GM18868 (cell line): ENCODE results near the gene MAGEA8.
"Not testable (repeated sequence)": the region's sequence is repeated elsewhere in the genome, so short reads cannot be mapped to it uniquely, and the experiment has no call there.

ENCODE experiments used
- ATAC-seq: cut with Tn5 transposase; IDR thresholded peaks from one replicate; pipeline ENCODE4 v1.9.1; 2021; ENCODE audit warnings: mild to moderate bottlenecking, moderate library complexity; ENCODE audit not compliant: unreplicated experiment

MAGEA8 gene

DNA sequence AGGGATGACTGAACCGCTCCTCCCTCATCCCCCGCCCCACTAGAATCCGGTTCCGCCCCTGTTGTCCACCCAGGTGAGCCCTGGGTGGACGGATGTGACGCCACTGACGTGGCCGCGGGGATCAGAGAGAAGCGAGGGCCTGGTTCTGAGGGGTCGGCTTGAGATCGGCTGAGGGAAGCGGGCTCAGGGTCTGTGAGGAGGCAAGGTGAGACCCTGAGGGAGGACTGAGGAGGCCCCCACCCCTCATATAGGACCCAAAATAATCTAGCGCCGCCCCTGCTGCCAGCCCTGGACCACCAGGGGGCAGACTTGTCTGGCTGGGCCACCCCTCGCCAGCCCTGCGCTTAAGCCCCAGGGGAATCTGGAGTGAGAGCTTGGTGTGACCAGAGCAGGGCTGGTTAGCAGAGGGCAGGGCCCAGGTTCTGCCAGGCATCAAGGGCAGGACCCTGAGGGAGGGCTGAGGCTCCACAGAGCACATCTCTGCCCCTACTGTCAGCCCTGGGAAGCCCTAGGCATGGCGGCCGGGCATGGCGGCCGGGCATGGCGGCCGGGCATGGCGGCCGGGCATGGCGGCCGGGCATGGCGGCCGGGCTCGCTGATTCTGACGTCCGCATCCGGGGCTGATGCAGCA is at the start of gene MAGEA8:
Gene MAGEA8, plus strand, starts transcription at position 103 of the 631 bp plus-strand sequence. CDS start 3,090 bp downstream, outside the sequence.
- ATAC-seq, result no peak

GRCh38 chrX:149831473-149831872 is 49.5 kb upstream of the MAGEA8 start:
- no peak for ATAC-seq

GRCh38 chrX:149836728-149837127 is 44.3 kb upstream of the MAGEA8 start:
- ATAC-seq, result not testable (repeated sequence)

DNA sequence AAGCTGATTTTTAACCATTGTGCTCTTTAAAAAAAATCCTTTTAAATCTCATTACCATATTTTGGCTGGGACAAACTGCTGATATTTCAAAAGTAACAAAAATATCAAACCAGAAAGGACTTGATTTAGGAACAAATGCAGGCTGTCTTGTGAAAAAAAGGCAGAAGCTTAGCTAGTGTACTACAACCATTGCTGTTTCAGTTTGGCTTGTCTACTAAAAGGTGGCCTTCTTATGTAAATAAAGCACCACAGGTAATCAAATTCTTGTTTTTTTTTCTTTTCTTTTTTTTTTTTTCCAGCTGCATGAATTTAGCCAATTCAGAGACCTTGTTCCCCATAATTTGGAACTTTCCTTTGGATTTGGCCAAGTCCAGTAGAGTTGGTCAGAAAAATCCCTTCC is 43.8 kb upstream of the MAGEA8 start:
- ATAC-seq, result no peak

GRCh38 chrX:149837639-149838038 is 43.3 kb upstream of the MAGEA8 start:
- ATAC-seq, result peak; percentile 92

DNA sequence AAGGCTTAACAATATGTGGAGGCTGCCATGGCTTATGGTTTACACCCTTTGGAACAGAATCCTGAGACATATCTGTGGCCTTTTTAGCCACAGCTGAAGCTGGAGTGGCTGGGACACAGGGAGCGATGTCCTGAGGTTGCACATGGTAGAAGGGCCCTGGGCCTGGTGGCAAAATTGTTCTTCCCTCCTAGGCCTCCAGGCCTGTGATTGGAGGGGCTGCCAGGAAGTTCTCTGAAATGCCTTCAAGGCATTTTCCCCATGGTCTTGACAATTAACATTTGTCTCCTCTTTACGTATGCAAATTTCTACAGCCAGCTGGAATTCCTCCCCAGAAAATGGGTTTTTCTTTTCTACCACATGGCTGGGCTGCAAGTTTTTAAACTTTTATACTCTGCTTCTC is 39.1 kb upstream of the MAGEA8 start:
- ATAC-seq, result no peak

GRCh38 chrX:149845385-149845784 is 35.6 kb upstream of the MAGEA8 start:
- peak; percentile 72 for ATAC-seq

- no peak for ATAC-seq
Measured at GRCh38 chrX:149846789-149847188, 34.2 kb upstream of the MAGEA8 start.

GRCh38 chrX:149848855-149849254 is 32.1 kb upstream of the MAGEA8 start:
- ATAC-seq, result no peak

DNA sequence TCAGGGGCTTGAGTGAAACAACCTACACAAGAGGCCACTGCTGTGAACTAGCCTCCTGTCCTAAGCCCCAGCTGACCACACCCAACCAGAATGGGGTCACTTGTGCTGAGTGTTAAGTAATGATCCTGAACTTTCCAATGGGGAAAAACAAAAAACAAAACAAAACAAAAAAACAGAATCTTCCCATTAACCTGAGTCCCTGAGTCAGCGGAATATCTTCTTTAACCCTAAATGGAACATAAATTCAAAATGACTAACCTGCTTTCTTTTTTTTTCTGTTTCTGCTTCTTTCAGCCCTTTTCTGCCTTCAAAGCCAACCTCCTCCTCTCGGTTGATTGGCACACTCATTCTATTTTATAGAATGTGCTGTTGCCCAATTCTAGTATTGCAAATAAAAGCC is 31.2 kb upstream of the MAGEA8 start:
- no peak for ATAC-seq

GRCh38 chrX:149851864-149852263 is 29.1 kb upstream of the MAGEA8 start:
- ATAC-seq, result no peak

DNA sequence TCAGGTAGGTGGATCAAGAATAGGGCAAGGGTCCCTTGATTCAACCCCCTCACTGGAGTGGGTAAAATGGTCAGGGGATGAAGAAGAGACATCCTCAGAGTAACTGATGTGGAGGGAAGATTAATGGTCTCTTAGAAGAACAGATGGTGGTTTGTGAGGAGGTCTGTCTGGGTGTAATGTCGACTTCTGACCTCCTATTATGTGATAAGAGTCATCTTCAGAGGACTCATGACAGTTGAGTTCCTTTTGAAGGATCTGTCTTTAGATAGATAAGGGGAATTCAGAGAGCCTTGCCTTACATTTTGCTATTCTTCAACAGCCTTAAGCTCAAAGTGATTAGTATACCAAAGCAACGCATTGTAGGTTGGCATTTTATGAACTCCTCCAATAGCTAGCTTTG is 27.1 kb upstream of the MAGEA8 start:
- no peak for ATAC-seq

GRCh38 chrX:149858592-149858991 is 22.4 kb upstream of the MAGEA8 start:
- ATAC-seq, result no peak

DNA sequence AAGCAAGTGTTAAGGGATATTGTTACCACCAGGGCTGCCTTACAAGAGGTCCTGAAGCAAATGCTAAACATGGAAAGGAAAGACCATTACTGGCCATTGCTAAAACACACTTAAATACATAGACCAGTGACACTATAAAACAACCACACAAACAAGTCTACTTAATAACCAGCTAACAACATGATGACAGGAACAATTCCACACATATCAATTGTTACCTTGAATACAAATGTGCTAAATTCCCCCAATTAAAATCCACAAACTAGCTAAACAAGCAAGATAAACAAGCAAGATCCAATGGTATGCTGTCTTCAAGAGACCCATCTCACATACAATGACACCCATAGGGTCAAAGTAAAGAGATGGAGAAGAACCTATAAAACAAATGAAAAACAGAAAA is 20.5 kb upstream of the MAGEA8 start:
- ATAC-seq, result no peak

DNA sequence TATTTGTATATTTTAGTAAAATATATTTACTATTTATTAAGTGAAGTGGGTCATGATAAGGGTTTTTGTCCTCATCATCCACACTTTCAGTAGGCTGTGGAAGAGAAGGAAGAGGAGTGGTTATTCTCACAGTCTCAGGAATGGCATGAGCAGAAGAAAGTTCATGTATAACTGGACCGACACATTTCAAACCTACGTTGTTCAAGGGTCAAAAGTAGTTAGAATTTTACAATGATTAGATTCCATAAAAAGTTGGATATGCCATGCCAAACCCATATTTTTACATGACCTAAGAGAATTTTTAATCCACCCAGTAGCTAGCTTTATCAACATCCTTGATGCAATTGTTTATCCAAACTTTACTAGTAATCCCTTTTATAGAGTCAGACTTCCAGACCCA is 15.6 kb upstream of the MAGEA8 start:
- ATAC-seq, result no peak

DNA sequence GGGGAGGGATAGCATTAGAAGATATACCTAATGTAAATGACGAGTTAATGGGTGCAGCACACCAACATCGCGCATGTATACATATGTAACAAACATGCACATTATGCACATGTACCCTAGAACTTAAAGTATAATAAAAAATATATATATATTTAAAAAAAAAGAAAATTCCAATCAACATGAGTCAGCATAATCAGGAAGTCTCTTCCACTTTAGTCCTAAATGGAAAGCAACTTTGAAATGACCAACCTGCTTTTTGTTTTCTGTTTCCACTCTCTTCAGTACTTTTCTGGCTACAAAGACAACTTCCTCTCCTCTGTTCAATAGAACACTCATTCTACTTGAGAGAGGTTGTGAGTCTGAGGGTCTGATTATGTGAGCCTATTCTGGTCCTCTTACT is 13.5 kb upstream of the MAGEA8 start:
- no peak for ATAC-seq

DNA sequence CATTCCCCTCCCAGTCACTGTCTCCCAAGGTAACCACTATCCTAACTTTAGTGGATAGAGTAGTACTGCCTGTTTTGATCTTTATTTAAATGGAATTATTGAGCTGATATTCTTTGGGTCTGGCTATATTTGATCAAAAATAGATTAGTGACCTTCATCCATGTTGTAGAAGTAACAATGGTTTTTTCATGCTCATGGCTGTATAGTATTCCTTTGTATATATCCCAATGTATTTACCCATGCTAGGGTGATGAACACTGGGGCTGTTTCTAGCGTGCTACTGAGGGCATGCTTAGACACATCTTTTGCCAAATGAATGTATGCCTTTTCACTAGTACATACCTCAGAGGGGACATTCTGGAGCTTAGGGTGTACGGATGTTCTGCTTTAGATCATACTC is 10.1 kb upstream of the MAGEA8 start:
- no peak for ATAC-seq

- no peak for ATAC-seq
Measured at GRCh38 chrX:149871433-149871832, 9.6 kb upstream of the MAGEA8 start.

DNA sequence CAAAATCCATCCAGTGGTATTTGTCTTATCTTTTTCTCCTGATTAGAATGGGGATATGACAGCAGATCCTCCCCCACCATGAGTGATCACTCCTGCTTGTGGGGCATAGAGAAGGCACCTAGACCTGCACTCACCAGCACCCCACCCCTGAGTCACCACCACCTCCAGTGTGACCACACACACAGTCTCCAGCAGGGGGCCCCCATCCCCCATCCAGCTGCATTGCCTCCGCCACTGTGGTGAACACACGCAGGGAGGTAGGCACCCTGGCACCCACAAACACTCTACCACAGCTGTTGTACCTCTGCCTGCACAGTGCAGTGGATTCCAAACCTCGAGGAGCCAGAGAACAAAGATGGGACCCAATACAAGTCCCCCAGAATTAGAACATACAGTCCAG is 9.0 kb upstream of the MAGEA8 start:
- ATAC-seq, result peak; percentile 100

GRCh38 chrX:149877157-149877556 is 3.8 kb upstream of the MAGEA8 start:
- no peak for ATAC-seq

DNA sequence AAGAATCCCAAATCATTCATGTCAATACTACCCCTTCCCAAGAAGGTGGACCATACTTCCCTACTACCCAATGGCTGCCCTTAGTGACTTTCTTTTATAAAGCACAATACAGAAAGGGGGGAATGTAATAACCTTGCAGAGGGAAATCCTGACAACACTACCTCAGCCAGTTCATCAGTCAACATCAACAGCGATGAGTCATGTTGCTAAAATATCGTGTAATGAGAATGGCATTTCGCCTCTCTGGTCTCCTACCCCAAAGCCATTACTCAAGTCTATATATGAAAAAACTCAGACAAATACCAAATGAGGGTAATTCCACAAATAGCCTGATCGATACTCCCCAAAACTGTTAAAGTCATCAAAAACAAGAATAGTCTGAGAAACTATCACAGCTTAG is 3.3 kb upstream of the MAGEA8 start:
- ATAC-seq, result no peak

- not testable (repeated sequence) for ATAC-seq
Measured at GRCh38 chrX:149890828-149891227, 9.8 kb downstream of the MAGEA8 start.

- no peak for ATAC-seq
Measured at GRCh38 chrX:149898554-149898953, 17.6 kb downstream of the MAGEA8 start.
